Osteoblast (primary cell): ENCODE data around the gene MDFIC. TPM values are rescaled to one million over a fixed set of nuclear protein-coding genes. Genes with fewer than 3 reads are reported as not detected.

ENCODE experiments used
- DNase-seq: peaks from one replicate; pipeline ENCODE4 v3.0.0; 2011; ENCODE audit warnings: low spot score, mixed read lengths; ENCODE audit not compliant: insufficient read length; ENCODE audit errors: missing footprints
- H2AFZ ChIP-seq: 2 replicates; pipeline ENCODE4 v1.6.0; 2011; ENCODE audit warnings: mild to moderate bottlenecking, low read length
- H3K27ac ChIP-seq: 2 replicates; pipeline ENCODE4 v1.5.1; 2011; ENCODE audit warnings: mild to moderate bottlenecking, low read depth, low read length, moderate library complexity
- H3K27me3 ChIP-seq: 2 replicates; pipeline ENCODE4 v1.6.0; 2012; ENCODE audit warnings: mild to moderate bottlenecking, control low read depth, inconsistent platforms, low read length, moderate library complexity; ENCODE audit not compliant: insufficient read depth
- H3K36me3 ChIP-seq: 2 replicates; pipeline ENCODE4 v1.5.1; 2011; ENCODE audit warnings: mild to moderate bottlenecking, low read length, control low read depth, moderate library complexity; ENCODE audit not compliant: insufficient read depth
- H3K4me1 ChIP-seq: 2 replicates; pipeline ENCODE4 v1.5.1; 2011; ENCODE audit warnings: mild to moderate bottlenecking, low read length, control low read depth, moderate library complexity; ENCODE audit not compliant: insufficient read depth
- H3K4me2 ChIP-seq: 2 replicates; pipeline ENCODE4 v1.6.0; 2011; ENCODE audit warnings: mild to moderate bottlenecking, low read length; ENCODE audit not compliant: insufficient read depth
- H3K4me3 ChIP-seq: fragments of 200-600 bp; sonication (generic); 3 replicates; pipeline ENCODE4 v1.5.1; 2012; ENCODE audit warnings: mild to moderate bottlenecking, low read length, inconsistent platforms; ENCODE audit not compliant: insufficient read depth
- H3K79me2 ChIP-seq: 2 replicates; pipeline ENCODE4 v1.6.0; 2012; ENCODE audit warnings: mild to moderate bottlenecking, low read length, control low read depth, inconsistent platforms; ENCODE audit not compliant: insufficient read depth
- H3K9me3 ChIP-seq: 2 replicates; pipeline ENCODE4 v1.5.1; 2011; ENCODE audit warnings: low read depth, low read length, control low read depth
- H4K20me1 ChIP-seq: 2 replicates; pipeline ENCODE4 v1.6.0; 2012; ENCODE audit warnings: mild to moderate bottlenecking, low read length, control low read depth; ENCODE audit not compliant: insufficient read depth
- total RNA-seq: library from RNA; depleted of rRNA; stranded (reverse); fragments of >200 nt; gene quantifications from 2 replicates; pipeline ENCODE4 v1.2.3, GENCODE V29; 2012
- TF ChIP-seq, protein P1 (sequence below): IDR thresholded peaks from 2 replicates; pipeline ENCODE4 v1.5.1; 2011; ENCODE audit warnings: mild to moderate bottlenecking, low read depth, low read length, moderate library complexity; ENCODE audit errors: extremely low read depth

MDFIC gene
- total RNA-seq, 1 donor = 68.8 TPM

DNA sequence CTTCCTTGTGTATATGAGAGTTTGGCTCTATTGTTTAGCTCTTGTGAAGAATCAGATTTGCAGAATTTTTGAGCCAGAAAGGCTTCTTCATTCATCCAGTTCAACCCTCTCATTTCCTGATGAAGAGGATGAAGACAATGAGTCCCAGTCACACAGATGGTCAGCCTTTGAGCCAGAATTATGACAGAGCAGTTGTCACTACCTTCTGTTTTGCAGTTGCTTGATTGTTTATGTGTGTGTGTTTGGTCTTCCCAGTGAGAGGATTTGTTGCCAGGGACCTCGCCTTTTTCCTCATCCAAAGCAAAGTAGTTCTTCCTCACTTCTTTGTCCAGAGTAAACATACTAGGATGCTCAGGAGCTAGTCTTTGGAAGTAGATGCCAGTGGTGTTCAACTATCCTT, 15.6 kb downstream of the MDFIC start:
- peaks cover 87% of the 10 kb centered on the region for H3K79me2 ChIP-seq
- no peak for DNase-seq
- H2AFZ ChIP-seq = no peak overlapping the region
- H3K4me1 ChIP-seq = peaks cover 23% of the 10 kb centered on the region
- no peaks in the 10 kb centered on the region for H3K9me3 ChIP-seq
- TF ChIP-seq, protein P1, sequence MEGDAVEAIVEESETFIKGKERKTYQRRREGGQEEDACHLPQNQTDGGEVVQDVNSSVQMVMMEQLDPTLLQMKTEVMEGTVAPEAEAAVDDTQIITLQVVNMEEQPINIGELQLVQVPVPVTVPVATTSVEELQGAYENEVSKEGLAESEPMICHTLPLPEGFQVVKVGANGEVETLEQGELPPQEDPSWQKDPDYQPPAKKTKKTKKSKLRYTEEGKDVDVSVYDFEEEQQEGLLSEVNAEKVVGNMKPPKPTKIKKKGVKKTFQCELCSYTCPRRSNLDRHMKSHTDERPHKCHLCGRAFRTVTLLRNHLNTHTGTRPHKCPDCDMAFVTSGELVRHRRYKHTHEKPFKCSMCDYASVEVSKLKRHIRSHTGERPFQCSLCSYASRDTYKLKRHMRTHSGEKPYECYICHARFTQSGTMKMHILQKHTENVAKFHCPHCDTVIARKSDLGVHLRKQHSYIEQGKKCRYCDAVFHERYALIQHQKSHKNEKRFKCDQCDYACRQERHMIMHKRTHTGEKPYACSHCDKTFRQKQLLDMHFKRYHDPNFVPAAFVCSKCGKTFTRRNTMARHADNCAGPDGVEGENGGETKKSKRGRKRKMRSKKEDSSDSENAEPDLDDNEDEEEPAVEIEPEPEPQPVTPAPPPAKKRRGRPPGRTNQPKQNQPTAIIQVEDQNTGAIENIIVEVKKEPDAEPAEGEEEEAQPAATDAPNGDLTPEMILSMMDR = no peak
- H3K4me2 ChIP-seq = no peak overlapping the region
- H3K36me3 ChIP-seq = peaks cover 6% of the 10 kb centered on the region
- H4K20me1 ChIP-seq = no peaks in the 10 kb centered on the region
- H3K27me3 ChIP-seq = no peaks in the 10 kb centered on the region
- H3K4me3 ChIP-seq = no peak overlapping the region
- H3K27ac ChIP-seq = no peak overlapping the region

GRCh38 chr7:114938785-114939184, 16.9 kb downstream of the MDFIC start:
- Histone ChIP-seq H3K79me2 (peaks cover 80% of the 10 kb centered on the region), H3K27ac (no peak overlapping the region), H2AFZ (no peak overlapping the region), H3K36me3 (peaks cover 6% of the 10 kb centered on the region), H3K9me3 (no peaks in the 10 kb centered on the region), H4K20me1 (no peaks in the 10 kb centered on the region), H3K4me1 (peaks cover 23% of the 10 kb centered on the region), H3K4me3 (no peak overlapping the region), H3K4me2 (no peak overlapping the region), H3K27me3 (no peaks in the 10 kb centered on the region)
- TF ChIP-seq, protein P1 = no peak
- no peak for DNase-seq

- no peak for DNase-seq
- H2AFZ ChIP-seq = no peak overlapping the region
- no peak overlapping the region for H3K4me2 ChIP-seq
- H3K27me3 ChIP-seq = no peaks in the 10 kb centered on the region
- no peaks in the 10 kb centered on the region for H3K9me3 ChIP-seq
- TF ChIP-seq, protein P1 = no peak
- no peaks in the 10 kb centered on the region for H4K20me1 ChIP-seq
- H3K4me1 ChIP-seq = peaks cover 30% of the 10 kb centered on the region
- peaks cover 6% of the 10 kb centered on the region for H3K36me3 ChIP-seq
- no peak overlapping the region for H3K27ac ChIP-seq
- H3K79me2 ChIP-seq = peaks cover 72% of the 10 kb centered on the region
- no peak overlapping the region for H3K4me3 ChIP-seq
Observed at GRCh38 chr7:114939484-114940097, 17.7 kb downstream of the MDFIC start.

GRCh38 chr7:114940220-114940619, 18.3 kb downstream of the MDFIC start:
- no peak overlapping the region for H3K4me3 ChIP-seq
- H3K4me2 ChIP-seq = no peak overlapping the region
- no peaks in the 10 kb centered on the region for H3K27me3 ChIP-seq
- H3K4me1 ChIP-seq = peaks cover 27% of the 10 kb centered on the region
- H4K20me1 ChIP-seq = no peaks in the 10 kb centered on the region
- H3K27ac ChIP-seq = no peak overlapping the region
- peaks cover 65% of the 10 kb centered on the region for H3K79me2 ChIP-seq
- peaks cover 6% of the 10 kb centered on the region for H3K36me3 ChIP-seq
- no peak for DNase-seq
- TF ChIP-seq, protein P1 = no peak
- no peak overlapping the region for H2AFZ ChIP-seq
- H3K9me3 ChIP-seq = no peaks in the 10 kb centered on the region
